OCI-LY1 (cell line): ENCODE data around the gene KCNK17.

Source experiments
- H2AFZ ChIP-seq: fragments of 200-600 bp; sonication (generic), shearing (Covaris generic); 2 replicates; pipeline ENCODE4 v1.6.0; 2014; ENCODE audit warnings: antibody characterized with exemption, mild to moderate bottlenecking, low read length
- H3F3A ChIP-seq: fragments of 200-600 bp; sonication (generic), shearing (Covaris generic); 2 replicates; pipeline ENCODE4 v1.6.0; 2014; ENCODE audit warnings: mild to moderate bottlenecking, antibody characterized with exemption, low read length, moderate library complexity; ENCODE audit not compliant: insufficient read depth
- H3K27ac ChIP-seq: fragments of 200-600 bp; sonication (generic); 2 replicates; pipeline ENCODE4 v1.5.1; 2014; ENCODE audit warnings: low read length, mixed run types, mild to moderate bottlenecking, low read depth; ENCODE audit not compliant: poor library complexity, severe bottlenecking
- H3K27me3 ChIP-seq: fragments of 200-600 bp; sonication (generic); 2 replicates; pipeline ENCODE4 v1.6.0; 2014; ENCODE audit warnings: antibody characterized with exemption, mild to moderate bottlenecking, low read length, moderate library complexity; ENCODE audit not compliant: insufficient read depth
- H3K36me3 ChIP-seq: fragments of 200-600 bp; sonication (generic); 2 replicates; pipeline ENCODE4 v1.6.1; 2014; ENCODE audit warnings: mild to moderate bottlenecking, antibody characterized with exemption, low read length, moderate library complexity, mixed read lengths; ENCODE audit not compliant: insufficient read depth
- H3K4me1 ChIP-seq: fragments of 200-600 bp; sonication (generic); 2 replicates; pipeline ENCODE4 v1.5.1; 2014; ENCODE audit warnings: mild to moderate bottlenecking, low read length, moderate library complexity; ENCODE audit not compliant: insufficient read depth, severe bottlenecking
- H3K4me2 ChIP-seq: fragments of 200-600 bp; sonication (generic), shearing (Covaris generic); 2 replicates; pipeline ENCODE4 v1.6.1; 2014; ENCODE audit warnings: low read length
- H3K4me3 ChIP-seq: fragments of 200-600 bp; sonication (generic); 2 replicates; pipeline ENCODE4 v1.5.1; 2014; ENCODE audit warnings: low read length, low read depth, mild to moderate bottlenecking, mixed read lengths; ENCODE audit not compliant: poor library complexity, severe bottlenecking
- H3K79me2 ChIP-seq: fragments of 200-600 bp; shearing (Covaris generic); 2 replicates; pipeline ENCODE4 v1.6.1; 2016; ENCODE audit warnings: mixed run types, low read length, mixed read lengths; ENCODE audit not compliant: insufficient read depth
- H3K9ac ChIP-seq: fragments of 200-600 bp; sonication (generic), shearing (Covaris generic); 2 replicates; pipeline ENCODE4 v1.6.1; 2014; ENCODE audit warnings: mild to moderate bottlenecking, low read length, mixed read lengths
- H3K9me2 ChIP-seq: fragments of 200-600 bp; sonication (generic), shearing (Covaris generic); 2 replicates; pipeline ENCODE4 v1.6.1; 2014; ENCODE audit warnings: low read depth, mild to moderate bottlenecking, low read length, mixed read lengths
- H3K9me3 ChIP-seq: fragments of 200-600 bp; shearing (Covaris generic); 2 replicates; pipeline ENCODE4 v1.6.1; 2014; ENCODE audit warnings: low read length, mixed read lengths
- H4K20me1 ChIP-seq: fragments of 200-600 bp; sonication (generic), shearing (Covaris generic); 2 replicates; pipeline ENCODE4 v1.6.0; 2016; ENCODE audit warnings: mild to moderate bottlenecking, low read length; ENCODE audit not compliant: insufficient read depth
- EZH2 ChIP-seq: fragments of 200-600 bp; sonication (generic), shearing (Covaris generic); IDR thresholded peaks from 2 replicates; pipeline ENCODE4 v1.8.0; 2017; ENCODE audit warnings: borderline replicate concordance, mixed run types, mild to moderate bottlenecking, antibody characterized with exemption, low read length, moderate library complexity, mixed read lengths
- TF ChIP-seq, protein P1 (sequence below): fragments of 200-600 bp; sonication (generic), shearing (Covaris generic); IDR thresholded peaks from 2 replicates; pipeline ENCODE4 v1.5.1; 2017; ENCODE audit warnings: mild to moderate bottlenecking, antibody characterized with exemption, low read length, moderate library complexity, mixed read lengths

The KCNK17 gene

DNA sequence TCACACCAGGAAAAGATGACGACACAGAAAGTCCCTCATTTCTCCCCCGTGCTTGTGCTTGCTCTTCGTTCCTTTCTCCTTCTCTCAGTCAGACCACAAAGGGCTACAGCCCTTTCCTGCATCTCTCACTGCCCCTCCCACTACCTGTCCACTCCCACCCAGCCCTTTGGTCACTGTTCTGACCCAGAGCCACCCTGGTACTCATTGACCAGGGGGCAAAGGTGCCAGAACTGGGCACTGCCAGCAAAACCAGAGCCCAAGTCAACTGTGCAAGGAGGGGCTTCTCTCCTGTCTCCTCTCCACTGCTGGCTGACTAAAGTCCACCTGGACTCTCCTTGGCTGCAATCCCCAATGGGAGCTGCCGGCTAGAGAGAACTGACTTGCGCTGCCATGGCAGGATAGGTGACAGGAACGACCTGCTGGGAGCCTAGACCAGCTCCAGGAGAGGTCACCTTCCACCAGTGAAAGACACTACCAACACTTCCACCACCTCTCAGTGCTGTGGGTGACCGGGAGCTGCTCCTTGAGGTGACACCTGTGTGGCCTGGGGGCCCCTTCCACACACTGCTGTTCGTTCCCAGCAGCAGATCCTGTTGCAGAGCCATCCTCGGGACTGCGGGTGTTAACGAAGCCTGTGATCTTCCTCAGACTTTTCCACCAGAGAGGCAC is 32.8 kb downstream of the KCNK17 start:
- Histone ChIP-seq H3K27me3 (no peaks in the 10 kb centered on the region), H3K4me3 (no peak overlapping the region), H3K27ac (no peak overlapping the region), H3K4me2 (no peak overlapping the region), H2AFZ (no peak overlapping the region), H3K9me3 (no peaks in the 10 kb centered on the region), H3K9ac (no peak overlapping the region), H3K79me2 (no peaks in the 10 kb centered on the region), H3K4me1 (no peaks in the 10 kb centered on the region), H3F3A (no peaks in the 10 kb centered on the region), H4K20me1 (no peaks in the 10 kb centered on the region), H3K9me2 (no peaks in the 10 kb centered on the region), H3K36me3 (no peaks in the 10 kb centered on the region)
- no peak for TF ChIP-seq EZH2
- TF ChIP-seq, protein P1, sequence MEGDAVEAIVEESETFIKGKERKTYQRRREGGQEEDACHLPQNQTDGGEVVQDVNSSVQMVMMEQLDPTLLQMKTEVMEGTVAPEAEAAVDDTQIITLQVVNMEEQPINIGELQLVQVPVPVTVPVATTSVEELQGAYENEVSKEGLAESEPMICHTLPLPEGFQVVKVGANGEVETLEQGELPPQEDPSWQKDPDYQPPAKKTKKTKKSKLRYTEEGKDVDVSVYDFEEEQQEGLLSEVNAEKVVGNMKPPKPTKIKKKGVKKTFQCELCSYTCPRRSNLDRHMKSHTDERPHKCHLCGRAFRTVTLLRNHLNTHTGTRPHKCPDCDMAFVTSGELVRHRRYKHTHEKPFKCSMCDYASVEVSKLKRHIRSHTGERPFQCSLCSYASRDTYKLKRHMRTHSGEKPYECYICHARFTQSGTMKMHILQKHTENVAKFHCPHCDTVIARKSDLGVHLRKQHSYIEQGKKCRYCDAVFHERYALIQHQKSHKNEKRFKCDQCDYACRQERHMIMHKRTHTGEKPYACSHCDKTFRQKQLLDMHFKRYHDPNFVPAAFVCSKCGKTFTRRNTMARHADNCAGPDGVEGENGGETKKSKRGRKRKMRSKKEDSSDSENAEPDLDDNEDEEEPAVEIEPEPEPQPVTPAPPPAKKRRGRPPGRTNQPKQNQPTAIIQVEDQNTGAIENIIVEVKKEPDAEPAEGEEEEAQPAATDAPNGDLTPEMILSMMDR = no peak

DNA sequence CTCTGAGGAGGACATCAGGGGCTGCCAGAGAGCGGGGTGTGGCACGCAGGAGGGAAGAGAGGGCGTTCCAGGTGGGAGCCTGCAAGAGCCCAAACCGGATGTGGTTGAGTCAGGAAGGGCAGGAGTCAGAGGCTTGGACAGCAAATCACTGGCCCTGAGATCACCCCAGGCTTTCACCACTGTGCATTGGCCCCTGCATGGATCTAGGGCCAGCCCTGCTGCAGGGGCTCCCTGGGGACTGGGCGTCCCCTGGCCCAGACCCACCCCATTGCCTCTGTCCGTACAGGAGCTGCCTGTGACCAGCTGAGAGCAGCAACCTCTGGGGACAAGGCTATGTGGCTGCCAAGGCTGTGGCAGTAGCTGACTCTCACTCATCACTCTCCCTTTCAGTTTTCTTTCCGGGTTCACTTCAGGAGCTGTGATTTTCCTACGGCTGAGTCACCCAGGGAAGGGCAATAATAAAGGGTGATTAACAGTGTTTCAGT is 33.9 kb downstream of the KCNK17 start:
- H3K4me3 ChIP-seq = no peak overlapping the region
- no peak overlapping the region for H2AFZ ChIP-seq
- no peaks in the 10 kb centered on the region for H3K9me3 ChIP-seq
- H3K27me3 ChIP-seq = no peaks in the 10 kb centered on the region
- H3F3A ChIP-seq = no peaks in the 10 kb centered on the region
- H3K36me3 ChIP-seq = no peaks in the 10 kb centered on the region
- no peak overlapping the region for H3K9ac ChIP-seq
- H3K9me2 ChIP-seq = no peaks in the 10 kb centered on the region
- no peaks in the 10 kb centered on the region for H3K79me2 ChIP-seq
- H4K20me1 ChIP-seq = no peaks in the 10 kb centered on the region
- TF ChIP-seq, protein P1 = no peak
- TF ChIP-seq EZH2 = no peak
- no peak overlapping the region for H3K4me2 ChIP-seq
- H3K27ac ChIP-seq = no peak overlapping the region
- no peaks in the 10 kb centered on the region for H3K4me1 ChIP-seq

DNA sequence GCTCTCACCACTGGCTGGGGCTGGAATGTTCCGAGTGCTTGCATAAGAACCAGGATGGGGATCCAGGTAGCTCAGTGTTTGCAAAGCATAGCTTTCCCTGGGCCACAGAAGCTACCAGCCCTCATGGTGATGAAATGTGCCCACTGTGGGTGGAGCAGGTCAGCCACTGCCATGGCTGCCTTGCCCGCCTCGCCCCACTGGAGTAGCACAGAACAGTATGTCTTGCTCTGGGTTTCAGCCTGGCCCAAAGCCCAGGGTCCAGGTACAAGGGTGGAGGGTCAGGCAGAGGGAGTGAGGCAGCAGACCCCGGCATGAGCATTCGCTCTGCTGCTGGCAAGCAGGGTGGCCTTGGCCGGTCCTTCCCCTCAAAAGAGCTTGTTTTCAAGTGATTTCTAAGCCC is 34.7 kb downstream of the KCNK17 start:
- Histone ChIP-seq H3K79me2 (no peaks in the 10 kb centered on the region), H3K9ac (no peak overlapping the region), H3K4me3 (no peak overlapping the region), H2AFZ (no peak overlapping the region), H3F3A (no peaks in the 10 kb centered on the region), H3K4me2 (no peak overlapping the region), H3K9me3 (no peaks in the 10 kb centered on the region), H3K36me3 (no peaks in the 10 kb centered on the region), H4K20me1 (no peaks in the 10 kb centered on the region), H3K27me3 (no peaks in the 10 kb centered on the region), H3K27ac (no peak overlapping the region), H3K9me2 (no peaks in the 10 kb centered on the region), H3K4me1 (no peaks in the 10 kb centered on the region)
- no peak for TF ChIP-seq EZH2
- TF ChIP-seq, protein P1 = no peak
